ENCODE results near the gene PTH2R.
A peak's percentile ranks its signal among the peaks of the same experiment; 100 is the strongest.
"Not testable (repeated sequence)": the region's sequence is repeated elsewhere in the genome, so short reads cannot be mapped to it uniquely, and the experiment has no call there.

Gene PTH2R, protein sequence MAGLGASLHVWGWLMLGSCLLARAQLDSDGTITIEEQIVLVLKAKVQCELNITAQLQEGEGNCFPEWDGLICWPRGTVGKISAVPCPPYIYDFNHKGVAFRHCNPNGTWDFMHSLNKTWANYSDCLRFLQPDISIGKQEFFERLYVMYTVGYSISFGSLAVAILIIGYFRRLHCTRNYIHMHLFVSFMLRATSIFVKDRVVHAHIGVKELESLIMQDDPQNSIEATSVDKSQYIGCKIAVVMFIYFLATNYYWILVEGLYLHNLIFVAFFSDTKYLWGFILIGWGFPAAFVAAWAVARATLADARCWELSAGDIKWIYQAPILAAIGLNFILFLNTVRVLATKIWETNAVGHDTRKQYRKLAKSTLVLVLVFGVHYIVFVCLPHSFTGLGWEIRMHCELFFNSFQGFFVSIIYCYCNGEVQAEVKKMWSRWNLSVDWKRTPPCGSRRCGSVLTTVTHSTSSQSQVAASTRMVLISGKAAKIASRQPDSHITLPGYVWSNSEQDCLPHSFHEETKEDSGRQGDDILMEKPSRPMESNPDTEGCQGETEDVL

DNA sequence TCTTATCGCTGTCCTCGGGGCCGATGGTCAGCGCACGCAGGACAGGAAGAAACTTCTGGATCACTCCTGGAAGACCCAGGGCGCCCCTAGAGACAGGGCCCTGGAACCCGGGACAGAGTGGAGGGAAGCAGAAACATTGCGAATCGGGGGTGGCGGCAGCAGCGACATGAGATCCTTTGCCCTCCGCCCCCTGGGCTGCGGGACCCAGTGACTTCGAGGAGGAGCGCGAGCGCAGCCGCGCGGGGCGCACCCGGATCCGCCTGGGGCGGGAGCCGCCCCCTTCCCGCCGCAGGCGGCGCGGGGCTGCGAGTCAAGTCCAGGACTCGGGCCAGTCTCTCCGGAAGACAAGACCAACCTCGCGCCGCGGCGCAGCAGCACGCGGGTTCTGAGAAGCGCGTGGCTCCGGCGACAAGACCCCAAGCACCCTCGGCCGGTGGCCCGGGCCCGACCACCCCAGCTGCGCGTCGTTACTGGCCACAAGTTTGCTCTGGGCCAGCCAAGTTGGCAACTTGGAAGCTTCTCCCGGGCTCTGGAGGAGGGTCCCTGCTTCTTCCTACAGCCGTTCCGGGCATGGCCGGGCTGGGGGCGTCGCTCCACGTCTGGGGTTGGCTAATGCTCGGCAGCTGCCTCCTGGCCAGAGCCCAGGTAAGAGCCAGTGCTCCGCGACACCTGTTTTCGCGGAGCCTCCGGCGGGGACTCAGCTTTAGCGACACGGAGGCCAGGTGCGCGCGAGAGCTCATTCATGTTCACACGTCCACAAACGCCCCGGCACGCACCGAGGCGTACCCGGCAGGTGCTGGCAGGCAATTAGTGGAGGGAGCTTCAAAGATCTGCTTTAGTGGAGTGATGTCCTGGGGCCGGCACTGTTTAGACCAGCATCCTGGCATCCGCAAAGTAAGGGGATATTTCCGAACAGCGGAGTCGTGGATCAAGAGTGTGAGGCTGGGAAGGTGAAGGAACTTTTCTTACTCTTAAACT is at the start of gene PTH2R:
Gene PTH2R, plus strand, starts transcription at position 319 of the 978 bp plus-strand sequence. Its CDS starts 252 bp downstream, at position 571.
- DNase-seq: peak; percentile 26

DNA sequence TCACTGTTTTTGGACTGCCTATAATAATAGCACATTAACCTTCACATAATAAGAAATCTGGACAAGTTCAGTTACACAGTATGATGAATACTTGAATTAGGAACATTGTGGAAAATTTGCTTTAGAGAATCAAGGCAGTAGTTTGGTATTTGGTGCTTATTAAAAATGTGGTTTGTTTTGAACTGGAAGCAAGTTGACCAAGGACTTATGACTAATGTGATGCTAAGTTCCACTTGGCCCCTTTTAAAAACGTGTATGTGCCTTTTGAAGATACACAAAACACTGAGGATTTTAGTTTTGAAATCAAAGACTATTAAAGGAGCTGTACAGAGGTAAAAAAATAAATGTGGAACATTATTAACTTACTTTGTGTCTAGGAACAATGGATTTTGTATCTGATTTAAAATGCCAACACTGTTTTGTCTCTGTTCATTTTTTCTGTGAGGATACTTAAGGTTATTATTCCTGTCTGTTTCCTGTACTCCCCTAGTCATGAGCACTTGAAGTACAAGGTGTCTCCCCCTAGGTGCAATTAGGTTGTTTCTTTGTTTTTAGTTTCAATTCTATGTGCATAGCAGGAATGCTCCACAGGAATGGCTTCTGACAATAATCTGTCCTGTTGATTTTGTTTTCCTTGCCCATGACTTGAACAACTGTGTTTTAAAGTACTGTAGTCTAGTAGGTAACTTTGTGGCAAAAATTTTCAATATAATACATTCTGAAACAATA is 49.6 kb upstream of the PTH2R start:
- DNase-seq: no peak

DNA sequence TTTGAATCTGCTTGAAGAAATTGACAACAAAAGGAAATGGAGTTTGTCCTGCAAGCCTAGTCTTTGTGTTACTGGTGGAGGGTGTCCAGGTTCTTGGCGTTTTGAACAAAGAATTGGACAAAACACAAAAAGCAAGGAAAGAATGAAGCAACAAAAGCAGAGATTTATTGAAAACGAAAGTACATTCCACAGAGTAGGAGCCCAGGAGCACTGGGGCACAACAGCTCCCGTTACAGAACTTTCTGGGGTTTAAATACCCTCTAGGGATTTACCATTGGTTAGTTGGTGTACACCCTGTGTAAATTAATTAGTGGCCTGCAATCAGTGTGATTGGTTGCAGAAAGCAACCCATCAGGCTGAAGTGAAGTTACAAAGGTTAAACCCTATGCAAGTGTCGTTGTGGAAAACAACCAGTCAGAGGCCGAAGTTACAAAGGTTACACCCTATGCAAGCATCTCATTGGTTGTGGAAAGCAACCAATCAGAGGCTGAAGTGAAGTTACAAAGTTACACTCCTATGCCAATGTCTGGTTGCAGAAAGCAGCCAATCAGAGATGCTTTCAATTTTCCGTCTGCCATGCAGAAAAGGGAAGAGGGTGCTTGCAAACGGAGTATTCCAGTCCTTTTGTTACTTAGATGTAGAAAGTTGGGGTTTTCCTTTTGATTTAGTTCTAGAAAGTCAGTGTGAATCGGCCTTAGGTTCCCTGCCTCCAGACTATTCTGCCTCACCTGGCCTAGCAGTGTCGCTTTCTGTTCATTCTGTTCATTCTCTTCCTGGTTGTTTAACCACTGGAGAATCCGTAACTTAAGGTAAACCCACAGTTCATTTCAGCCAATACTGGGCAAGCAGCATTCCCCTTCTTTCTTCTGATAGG is 47.6 kb upstream of the PTH2R start:
- DNase-seq: no peak

DNA sequence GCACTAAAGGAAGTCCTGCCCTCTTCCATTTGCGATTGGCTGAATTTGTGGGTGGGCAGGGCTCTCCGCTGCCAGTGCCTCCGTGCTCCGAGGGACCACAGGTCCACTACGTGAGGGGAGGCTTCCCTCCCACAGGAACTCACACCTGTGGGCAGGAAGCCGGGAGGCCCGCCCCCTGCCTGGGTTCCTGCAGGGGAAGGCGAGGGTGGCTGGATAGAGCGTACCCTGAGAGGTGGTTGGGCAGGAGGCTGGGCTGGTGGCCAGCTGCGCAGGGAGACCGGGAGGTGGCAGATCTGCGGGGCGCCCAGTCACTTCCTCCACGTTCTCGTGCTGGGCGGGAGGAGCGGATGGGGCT is 47.0 kb upstream of the PTH2R start:
- no peak for DNase-seq

DNA sequence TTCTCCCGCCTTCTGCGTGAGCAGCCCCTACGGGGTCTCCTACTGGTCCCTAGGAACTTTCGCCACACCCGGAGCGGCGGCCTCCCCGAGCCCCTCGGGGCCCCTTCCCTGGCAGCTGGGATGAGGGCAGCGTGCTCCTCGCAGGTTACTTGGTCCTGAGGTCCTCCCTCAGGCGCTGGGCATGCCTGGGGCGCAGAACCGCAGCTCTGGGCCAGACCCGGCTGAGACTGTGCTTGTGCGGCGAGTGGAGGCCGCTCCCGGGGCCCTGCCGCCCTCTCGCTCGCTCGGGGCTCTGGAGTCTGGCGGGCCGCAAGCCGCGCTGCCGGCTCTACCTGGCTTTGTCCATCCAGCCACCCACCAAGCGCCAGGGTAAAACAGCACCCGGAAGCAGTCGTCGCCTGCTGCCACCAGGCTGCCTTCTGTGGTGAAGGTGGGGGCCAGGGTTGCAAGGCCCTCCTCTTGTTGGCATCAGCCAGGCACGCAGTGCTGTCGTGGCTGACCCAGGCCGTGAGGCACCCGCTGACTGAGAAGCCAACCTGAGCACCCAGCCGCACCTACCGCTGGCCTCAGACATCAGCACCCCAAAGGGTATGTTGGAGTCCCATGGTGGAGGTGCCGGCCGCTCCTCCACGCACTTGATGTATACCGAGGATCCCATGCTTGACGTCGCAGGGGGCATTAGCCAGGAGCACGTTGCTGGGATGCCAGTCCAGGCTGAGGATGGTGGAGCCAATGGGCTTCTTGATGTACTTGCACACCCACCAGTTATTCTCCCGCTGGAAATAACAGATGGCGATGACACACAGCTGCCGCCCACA is 46.1 kb upstream of the PTH2R start:
- no peak for DNase-seq

DNA sequence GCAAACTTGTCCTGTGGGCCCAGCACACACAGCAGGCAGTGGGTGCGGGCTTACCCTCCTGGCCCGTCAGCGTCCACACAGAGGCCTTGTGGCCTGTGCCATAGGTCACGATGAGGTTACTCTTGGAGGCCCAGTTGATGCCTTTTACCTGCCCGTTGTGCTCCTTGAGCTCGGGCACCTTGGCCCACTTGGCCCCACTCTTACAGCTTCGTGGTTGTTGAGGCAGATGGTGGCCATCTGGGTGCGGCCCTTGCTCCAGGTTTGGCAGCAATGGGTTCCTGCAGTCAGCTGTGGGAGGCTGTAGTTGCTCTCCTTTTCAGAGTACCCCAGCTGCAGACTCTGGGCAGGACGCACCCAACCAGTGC is 45.5 kb upstream of the PTH2R start:
- DNase-seq: no peak

DNA sequence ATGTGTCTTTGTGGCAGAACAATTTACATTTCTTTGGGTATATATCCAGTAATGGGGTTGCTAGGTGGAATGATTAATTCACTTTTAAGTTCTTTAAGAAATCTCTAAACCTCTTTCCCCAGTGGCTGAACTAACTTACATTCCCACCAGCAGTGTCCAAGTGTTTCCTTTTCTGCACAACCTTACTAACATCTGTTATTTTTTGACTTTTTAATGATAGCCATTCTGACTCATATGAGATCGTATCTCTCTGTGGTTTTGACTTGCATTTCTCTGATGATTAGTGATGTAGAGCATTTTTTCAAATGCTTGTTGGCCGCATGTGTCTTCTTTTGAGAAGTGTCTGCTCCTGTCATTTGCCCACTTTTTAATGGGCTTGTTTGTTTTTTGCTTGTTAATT is 43.1 kb upstream of the PTH2R start:
- no peak for DNase-seq

DNA sequence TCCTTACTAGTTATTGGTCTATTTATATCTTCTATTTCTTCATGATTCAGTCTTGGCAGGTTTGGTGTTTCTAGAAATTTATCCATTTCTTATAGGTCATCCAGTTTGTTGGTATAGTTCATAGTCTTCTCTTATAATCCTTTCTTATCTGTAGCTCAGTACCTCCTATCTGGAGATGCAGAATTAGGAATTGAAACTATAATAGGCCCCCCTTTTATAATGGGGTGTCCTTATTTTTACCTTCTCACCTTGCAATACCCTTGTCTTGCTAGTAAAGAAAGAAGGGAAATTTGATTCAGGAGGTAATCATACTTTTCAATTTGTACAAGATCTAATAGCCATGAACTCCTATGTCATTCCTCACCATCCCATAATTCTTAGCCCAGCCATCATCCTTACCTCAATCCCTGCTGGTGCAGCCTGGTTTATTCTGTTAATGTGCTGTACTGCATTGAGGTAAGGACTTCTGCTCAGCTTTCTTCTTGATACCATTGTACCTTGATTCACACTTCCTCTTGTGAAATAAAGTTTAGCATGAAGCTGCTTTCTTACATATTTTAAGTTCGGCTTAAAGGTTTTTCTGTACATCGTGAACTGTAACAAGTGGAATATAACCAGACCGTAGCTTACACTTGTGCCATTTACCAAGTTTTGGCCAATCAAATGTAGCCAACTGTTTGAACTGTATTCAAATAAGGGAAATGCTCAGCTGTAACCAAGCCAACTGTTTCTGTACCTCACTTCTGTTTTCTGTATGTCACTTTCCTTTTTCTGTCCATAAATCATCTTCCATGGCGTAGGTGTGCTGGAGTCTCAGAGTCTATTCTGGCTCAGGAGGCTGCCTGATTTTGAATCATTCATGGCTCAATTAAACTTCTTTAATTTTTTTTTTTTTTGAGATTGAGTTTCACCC is 40.1 kb upstream of the PTH2R start:
- DNase-seq: no peak

DNA sequence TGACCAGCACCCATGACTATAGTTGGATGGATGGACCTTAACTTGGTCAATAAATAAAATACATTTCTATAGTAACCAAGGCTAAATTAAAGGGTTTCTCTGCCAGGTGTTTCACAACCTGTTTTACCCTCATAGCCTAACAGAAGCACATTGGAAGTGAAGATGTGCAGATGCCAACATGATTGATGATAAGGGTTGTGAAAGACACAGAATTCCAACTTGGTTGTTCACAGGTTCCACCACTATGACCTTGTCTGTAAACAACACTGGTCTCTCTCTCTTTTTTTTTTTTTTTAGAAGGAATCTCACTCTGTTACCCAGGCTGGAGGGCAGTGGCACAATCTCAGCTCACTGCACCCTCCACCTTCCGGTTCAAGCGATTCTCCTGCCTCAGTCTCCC is 37.5 kb upstream of the PTH2R start:
- DNase-seq: no peak

DNA sequence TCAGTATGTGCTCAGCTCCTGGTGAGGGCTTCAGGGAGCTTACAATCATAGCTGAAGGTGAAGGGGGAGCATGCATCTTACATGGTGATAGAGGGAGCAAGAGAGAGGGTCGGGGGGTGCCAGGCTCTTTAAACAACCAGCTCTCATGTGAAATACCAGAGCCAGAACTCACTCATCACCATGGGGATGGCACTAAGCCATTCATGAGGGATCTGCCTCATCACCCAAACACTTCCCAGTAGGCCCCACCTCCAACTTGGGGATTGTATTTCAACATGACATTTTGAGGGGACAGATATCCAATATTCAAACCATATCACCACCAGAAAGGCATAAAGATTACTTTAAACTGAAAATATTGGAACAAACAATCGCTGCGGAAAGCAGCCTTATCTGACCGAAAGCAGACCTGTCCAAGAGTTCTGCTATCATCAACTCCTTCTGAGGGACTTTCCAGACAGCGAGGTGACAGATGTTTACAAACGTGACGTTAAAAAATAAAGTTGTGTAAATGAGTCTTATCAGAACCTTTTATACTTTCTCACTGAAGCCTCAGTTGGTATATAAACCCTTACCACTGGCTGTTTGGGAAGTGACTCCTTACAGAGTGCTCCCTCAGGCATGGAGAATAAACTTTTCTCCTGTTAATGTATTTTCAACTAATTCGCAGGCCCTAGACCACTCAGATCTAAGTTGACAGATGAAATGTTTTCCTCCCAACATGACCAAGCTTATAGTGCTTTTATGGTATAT is 35.5 kb upstream of the PTH2R start:
- DNase-seq: no peak

DNA sequence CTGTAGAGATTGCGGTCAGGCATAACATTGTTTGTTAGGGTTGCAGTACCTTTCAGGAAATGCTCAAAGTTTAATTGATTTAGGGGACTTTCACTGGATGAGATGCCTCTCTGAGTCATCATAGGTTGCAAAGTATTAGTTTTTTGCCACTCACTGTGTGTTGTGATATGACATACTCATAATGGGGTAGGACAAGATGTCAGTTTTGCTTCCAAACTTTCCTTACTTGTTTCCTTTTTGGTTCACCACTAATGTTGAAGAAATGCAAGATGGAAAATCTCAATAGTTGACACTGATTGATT is 35.0 kb upstream of the PTH2R start:
- no peak for DNase-seq

DNA sequence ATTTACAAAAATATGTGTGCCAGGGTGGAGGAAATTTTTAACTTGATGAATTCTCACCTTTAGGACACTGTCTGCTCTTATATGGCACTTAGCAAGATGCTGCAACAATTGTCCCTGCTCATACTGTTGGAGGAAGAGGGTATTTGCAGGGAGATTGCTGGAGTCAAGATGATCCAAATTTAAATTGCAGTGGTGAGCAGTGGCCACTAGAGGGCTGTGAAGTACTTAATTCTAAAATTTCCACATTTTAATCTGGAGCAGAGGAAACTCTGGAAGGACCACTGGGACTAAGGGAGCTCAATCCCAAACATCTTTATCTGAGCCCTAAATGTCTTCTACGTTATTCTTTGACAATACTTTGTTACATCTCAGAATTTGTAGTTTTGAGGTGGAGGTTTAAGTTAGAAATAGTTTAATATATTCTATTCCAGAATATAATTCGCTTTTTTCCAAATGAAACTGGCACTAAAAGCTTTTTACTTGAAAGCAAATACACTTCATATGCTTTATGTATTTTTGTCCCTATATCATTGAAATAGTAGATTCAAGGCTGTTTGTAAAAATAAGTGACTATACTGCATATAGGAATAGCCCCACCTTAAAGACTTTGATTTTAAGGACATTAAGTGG is 33.0 kb upstream of the PTH2R start:
- peak; percentile 31 for DNase-seq

DNA sequence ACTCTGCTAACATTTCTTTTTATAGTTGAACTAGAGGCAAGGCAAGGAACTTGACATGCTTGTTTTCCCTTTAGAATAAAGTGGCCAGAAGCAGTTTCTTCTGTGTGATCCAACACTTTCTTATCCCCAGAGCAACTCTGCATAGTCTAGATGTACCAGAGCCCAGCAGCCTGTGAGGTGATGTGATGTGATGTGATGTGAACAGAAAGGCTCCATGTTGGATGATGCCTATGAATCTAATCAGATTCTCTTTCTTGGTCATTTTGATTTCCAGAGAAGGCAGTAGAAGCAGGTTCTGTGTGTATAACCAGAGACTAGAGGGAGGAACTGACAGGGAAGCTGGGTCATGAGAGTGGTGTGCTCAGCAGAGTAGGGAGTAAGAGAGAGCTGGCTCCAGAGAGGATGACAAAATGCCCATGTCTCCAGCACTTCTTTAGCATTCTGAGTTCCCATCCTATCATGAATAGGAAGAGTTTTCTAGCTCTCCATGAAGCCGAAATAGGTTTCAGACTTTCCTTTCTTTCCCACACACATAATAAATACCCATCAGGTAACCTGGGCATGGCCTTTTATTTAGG is 31.0 kb upstream of the PTH2R start:
- no peak for DNase-seq

DNA sequence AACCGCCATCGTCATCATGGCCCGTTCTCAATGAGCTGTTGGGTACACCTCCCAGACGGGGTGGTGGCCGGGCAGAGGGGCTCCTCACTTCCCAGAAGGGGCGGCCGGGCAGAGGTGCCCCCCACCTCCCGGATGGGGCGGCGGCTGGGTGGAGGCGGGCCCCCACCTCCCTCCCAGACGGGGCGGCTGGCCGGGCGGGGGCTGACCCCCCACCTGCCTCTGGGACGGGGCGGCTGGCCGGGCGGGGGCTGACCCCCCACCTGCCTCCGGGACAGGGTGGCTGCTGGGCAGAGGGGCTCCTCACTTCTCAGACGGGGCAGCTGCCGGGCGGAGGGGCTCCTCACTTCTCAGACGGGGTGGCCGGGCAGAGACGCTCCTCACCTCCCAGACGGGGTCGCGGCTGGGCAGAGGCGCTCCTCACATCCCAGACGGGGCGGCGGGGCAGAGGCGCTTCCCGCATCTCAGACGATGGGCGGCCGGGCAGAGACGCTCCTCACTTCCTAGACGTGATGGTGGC is 29.2 kb upstream of the PTH2R start:
- not testable (repeated sequence) for DNase-seq

DNA sequence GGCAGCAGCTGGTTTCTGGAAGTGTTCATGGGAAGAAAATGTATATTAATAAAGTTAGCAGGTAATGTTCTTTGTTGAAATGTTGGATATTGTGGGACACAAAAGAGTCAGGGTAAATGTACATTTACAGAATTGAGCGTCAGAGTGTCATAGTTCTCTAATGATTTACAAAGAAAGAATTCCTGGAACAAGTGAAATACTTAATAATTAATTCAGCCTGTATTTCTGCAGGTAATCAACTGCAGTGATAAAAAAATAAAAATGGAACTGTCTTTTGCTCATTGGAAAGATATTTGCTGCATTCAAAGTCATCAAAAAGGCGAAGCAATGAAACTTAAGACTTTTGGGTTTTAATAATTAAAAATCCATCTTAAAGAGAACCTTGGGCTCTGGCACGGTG is 27.4 kb upstream of the PTH2R start:
- DNase-seq: no peak

DNA sequence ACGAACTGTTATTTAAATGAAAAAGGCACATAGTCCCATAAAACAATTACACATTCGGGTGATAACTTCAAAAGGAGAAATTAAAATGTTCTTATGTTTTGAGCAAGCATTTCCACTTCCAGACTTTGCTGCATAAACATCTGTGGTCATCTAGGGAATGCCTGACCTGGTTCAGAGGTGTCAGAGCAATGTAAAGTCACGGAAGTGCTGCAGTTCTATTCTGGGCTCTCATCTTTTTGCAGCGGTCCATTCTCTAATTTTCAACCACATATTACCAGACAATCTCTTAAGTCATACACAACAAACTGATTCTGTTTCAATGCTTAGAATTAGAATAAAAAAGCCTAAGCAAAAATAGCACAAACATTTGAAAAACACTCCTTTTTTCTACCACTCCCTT is 22.0 kb upstream of the PTH2R start:
- DNase-seq: no peak

DNA sequence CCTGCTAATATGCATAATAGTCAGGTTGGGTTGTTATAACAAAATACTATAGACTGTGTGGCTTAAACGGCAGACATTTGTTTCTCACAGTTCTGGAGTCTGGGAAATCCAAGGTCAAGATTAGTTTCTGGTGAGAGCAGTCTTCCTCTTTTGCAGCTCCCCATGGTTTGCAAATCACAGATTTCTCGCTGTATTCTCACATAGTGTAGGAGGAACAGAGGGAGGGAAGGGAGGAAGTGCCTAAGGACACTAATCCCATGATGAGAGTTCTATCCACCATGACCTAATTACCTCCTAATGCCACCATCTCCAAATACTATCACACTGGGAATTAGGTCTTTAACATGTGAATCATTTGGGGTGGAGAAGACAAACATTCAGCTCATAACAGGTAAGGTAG is 20.1 kb upstream of the PTH2R start:
- no peak for DNase-seq

DNA sequence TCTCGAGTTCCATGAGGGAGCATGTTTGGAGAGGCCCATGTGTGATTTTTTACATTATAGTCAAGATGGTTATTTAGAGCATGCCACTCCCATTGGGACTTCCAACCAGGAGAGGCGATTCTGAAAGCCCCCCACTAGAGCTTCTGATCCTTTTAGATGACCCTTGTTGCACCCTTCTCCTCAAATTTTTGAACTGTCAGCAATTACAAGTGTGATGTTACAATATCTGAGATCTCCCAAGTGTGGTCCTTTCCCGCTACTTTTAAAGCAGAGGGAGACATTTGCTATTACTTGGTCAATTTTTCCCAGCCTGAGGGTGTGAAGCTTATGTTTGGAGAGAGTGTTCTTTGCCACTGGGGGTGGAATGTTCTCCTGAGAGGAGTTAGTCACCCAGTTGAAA is 16.7 kb upstream of the PTH2R start:
- DNase-seq: no peak
